ENCODE results near the gene CREB5. TPM values are rescaled to one million over a fixed set of nuclear protein-coding genes. Genes with fewer than 3 reads are reported as not detected.
A peak's percentile ranks its signal among the peaks of the same experiment; 100 is the strongest.

CREB5 gene
- total RNA-seq, 1 experiment from 2014 or later, result 2.1 TPM

DNA sequence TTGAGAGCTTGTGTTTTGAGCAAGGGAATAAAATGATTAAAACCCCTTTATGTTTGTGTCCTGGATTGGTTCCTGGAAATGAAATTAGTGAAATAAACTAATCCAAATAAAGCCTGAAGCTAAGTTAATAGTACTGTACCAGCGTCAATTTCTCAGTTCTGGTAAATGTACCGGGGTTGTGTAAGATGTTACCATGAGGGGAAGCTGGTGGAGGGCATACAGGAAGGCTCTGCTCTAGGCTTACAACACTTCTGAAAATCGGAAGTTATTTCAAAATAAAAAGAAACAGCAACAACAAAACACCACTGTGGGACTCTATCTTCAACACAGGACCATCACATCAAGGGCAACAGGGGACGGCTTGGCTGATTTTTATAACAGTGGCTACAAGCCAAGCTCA is 257.0 kb downstream of the CREB5 start:
- no peak for DNase-seq
- POLR2A ChIA-PET (ENCODE audit: unreplicated experiment), result no interaction called here
- intact Hi-C loops (cut with micrococcal nuclease; ENCODE audit: unreplicated experiment), result no loop called here

DNA sequence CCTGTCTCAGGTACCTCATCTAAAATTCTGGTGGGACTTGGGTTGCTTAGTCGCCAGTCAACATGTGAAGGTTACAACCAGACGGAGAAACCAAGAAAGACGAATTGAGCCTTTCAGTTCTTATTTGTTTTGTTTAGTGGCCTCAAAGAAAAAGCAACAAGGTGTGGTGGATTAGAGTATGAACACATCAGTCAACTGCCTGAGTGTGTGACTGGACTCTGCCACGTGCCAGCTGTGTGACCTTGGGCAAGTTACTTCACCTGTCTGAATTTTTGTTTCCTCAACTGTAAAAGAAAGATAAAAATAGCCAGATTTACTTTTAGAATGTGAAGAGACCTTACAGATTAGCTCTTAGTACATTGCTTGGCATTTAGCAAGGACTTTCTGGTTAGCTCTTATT is 259.2 kb downstream of the CREB5 start:
- BruUV-seq (replicated peaks), result no TSS peak
- Histone ChIP-seq H3K27ac (no peak overlapping the region), H3K9me3 (ENCODE audit: insufficient read depth, low read depth) (peaks cover 8% of the 10 kb centered on the region; the same call in 1 of the 2 replicates), H3K4me3 (no peak overlapping the region), H3K36me3 (ENCODE audit: low read depth) (no peaks in the 10 kb centered on the region), H3F3A (ENCODE audit: insufficient read depth, low read depth) (peaks cover 19% of the 10 kb centered on the region), H3K4me2 (no peak overlapping the region), H3K9me2 (ENCODE audit: insufficient read depth) (no peaks in the 10 kb centered on the region), H2AFZ (no peak overlapping the region), H3K27me3 (ENCODE audit: insufficient read depth, low read depth) (no peaks in the 10 kb centered on the region), H3K79me2 (ENCODE audit: low read depth) (no peaks in the 10 kb centered on the region), H4K20me1 (ENCODE audit: insufficient read depth) (no peaks in the 10 kb centered on the region), H3K4me1 (replicated peaks; ENCODE audit: insufficient read depth) (peaks cover 20% of the 10 kb centered on the region)
- no peak for DNase-seq
- intact Hi-C loops (cut with micrococcal nuclease; ENCODE audit: unreplicated experiment), result no loop called here
- no peak for TF ChIP-seq EZH2 (IDR thresholded peaks at IDR 0.05; ENCODE audit: low read depth)
- TF ChIP-seq, protein P1, sequence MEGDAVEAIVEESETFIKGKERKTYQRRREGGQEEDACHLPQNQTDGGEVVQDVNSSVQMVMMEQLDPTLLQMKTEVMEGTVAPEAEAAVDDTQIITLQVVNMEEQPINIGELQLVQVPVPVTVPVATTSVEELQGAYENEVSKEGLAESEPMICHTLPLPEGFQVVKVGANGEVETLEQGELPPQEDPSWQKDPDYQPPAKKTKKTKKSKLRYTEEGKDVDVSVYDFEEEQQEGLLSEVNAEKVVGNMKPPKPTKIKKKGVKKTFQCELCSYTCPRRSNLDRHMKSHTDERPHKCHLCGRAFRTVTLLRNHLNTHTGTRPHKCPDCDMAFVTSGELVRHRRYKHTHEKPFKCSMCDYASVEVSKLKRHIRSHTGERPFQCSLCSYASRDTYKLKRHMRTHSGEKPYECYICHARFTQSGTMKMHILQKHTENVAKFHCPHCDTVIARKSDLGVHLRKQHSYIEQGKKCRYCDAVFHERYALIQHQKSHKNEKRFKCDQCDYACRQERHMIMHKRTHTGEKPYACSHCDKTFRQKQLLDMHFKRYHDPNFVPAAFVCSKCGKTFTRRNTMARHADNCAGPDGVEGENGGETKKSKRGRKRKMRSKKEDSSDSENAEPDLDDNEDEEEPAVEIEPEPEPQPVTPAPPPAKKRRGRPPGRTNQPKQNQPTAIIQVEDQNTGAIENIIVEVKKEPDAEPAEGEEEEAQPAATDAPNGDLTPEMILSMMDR (conservative IDR thresholded peaks at IDR 0.05), result no peak
- ChIA-PET CTCF (no interaction called here), POLR2A (ENCODE audit: unreplicated experiment) (no interaction called here)

More for the DNA sequence above, 257.0 kb downstream of the CREB5 start:
- CTCF ChIA-PET, result no interaction called here
- TF ChIP-seq EZH2 (IDR thresholded peaks at IDR 0.05; ENCODE audit: low read depth), result no peak
- TF ChIP-seq, protein P1 (conservative IDR thresholded peaks at IDR 0.05), result no peak
- H3K27ac ChIP-seq, result no peak overlapping the region
- H3K36me3 ChIP-seq (ENCODE audit: low read depth), result no peaks in the 10 kb centered on the region
- H4K20me1 ChIP-seq (ENCODE audit: insufficient read depth), result no peaks in the 10 kb centered on the region
- H3K27me3 ChIP-seq (ENCODE audit: insufficient read depth, low read depth), result no peaks in the 10 kb centered on the region
- no peaks in the 10 kb centered on the region for H3K79me2 ChIP-seq (ENCODE audit: low read depth)
- BruUV-seq (replicated peaks), result no TSS peak
- H3K4me1 ChIP-seq (replicated peaks; ENCODE audit: insufficient read depth), result peaks cover 11% of the 10 kb centered on the region
- H3K9me3 ChIP-seq (ENCODE audit: insufficient read depth, low read depth), result peaks cover 3% of the 10 kb centered on the region; the same call in 1 of the 2 replicates
- peaks cover 8% of the 10 kb centered on the region for H3F3A ChIP-seq (ENCODE audit: insufficient read depth, low read depth)
- H3K4me3 ChIP-seq, result no peak overlapping the region
- no peaks in the 10 kb centered on the region for H3K9me2 ChIP-seq (ENCODE audit: insufficient read depth)
- no peak overlapping the region for H3K4me2 ChIP-seq
- 0 out of 2 replicates have a peak overlapping the region, but pooled peaks have one; percentile 22 for H2AFZ ChIP-seq

DNA sequence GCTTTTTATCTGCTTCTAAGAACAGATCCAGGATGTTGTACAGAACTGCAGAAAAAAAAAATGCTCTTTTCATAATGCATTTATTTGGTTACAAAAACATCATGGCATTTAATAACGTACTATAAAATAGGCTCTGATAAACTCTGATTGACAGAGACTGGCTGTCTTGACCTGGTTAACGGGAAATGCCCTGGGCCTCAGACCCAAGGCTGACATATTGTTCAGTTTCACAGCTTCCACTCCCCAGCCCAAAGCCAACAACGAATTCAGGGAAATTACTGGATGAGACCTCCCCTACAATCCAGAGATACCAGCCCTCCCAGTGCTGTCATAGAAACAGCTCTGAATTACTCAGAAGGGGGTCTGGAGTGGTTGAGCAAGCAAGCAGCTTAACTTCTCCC is 260.1 kb downstream of the CREB5 start:
- H3K27me3 ChIP-seq (ENCODE audit: insufficient read depth, low read depth), result no peaks in the 10 kb centered on the region
- H3K79me2 ChIP-seq (ENCODE audit: low read depth), result no peaks in the 10 kb centered on the region
- H3K4me1 ChIP-seq (replicated peaks; ENCODE audit: insufficient read depth), result peaks cover 20% of the 10 kb centered on the region
- H3K4me2 ChIP-seq, result no peak overlapping the region
- no peak overlapping the region for H3K4me3 ChIP-seq
- H3K36me3 ChIP-seq (ENCODE audit: low read depth), result no peaks in the 10 kb centered on the region
- no peaks in the 10 kb centered on the region for H4K20me1 ChIP-seq (ENCODE audit: insufficient read depth)
- peaks cover 8% of the 10 kb centered on the region; the same call in 1 of the 2 replicates for H3K9me3 ChIP-seq (ENCODE audit: insufficient read depth, low read depth)
- peaks cover 19% of the 10 kb centered on the region for H3F3A ChIP-seq (ENCODE audit: insufficient read depth, low read depth)
- H2AFZ ChIP-seq, result no peak overlapping the region
- H3K9me2 ChIP-seq (ENCODE audit: insufficient read depth), result no peaks in the 10 kb centered on the region
- DNase-seq, result no peak
- TF ChIP-seq EZH2 (IDR thresholded peaks at IDR 0.05; ENCODE audit: low read depth), result no peak
- TF ChIP-seq, protein P1 (conservative IDR thresholded peaks at IDR 0.05), result no peak
- no TSS peak for BruUV-seq (replicated peaks)
- ChIA-PET POLR2A (ENCODE audit: unreplicated experiment) (no interaction called here), CTCF (no interaction called here)
- intact Hi-C loops (cut with micrococcal nuclease; ENCODE audit: unreplicated experiment), result no loop called here
- no peak overlapping the region for H3K27ac ChIP-seq
